Measurements from ENCODE around the gene LGALSL.

LGALSL gene

DNA sequence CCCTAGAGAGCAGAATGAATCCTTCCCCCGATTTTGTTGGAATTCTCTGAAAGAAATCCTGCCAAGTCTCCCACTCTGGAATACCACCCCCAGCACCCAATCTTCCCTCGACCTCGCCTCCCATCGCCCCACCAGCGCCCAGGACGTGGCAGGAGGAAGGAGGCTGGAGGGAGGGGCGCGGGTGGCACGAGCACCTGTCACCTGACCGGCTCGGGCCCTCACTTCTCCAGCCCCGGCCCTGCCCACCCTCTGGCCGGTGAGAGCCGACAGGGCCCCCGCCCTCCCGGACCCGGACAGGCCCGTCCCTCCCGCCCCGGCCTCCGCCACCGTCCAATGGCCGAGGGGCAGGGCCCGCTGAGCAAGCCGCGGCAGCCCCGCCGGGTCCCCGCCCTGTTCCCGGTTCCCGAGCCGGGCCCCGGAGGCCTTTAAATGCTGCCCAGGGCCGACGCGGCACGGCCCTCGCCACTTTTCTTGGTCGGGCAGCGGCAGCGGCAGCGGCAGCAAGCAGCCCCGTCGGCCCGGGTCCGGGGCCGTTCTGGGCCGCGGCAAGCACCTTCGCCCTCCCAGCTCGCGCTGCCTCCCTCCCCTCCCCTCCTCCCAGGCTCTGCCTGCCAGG, at the start of gene LGALSL:
Gene LGALSL (plus strand): TSS at position 393 of the 616 bp plus-strand sequence. CDS start 384 bp downstream, outside the sequence.
- no peak for FAIRE-seq

- FAIRE-seq: no peak
Measured at GRCh38 chr2:64404743-64405142, 49.2 kb upstream of the LGALSL start.

DNA sequence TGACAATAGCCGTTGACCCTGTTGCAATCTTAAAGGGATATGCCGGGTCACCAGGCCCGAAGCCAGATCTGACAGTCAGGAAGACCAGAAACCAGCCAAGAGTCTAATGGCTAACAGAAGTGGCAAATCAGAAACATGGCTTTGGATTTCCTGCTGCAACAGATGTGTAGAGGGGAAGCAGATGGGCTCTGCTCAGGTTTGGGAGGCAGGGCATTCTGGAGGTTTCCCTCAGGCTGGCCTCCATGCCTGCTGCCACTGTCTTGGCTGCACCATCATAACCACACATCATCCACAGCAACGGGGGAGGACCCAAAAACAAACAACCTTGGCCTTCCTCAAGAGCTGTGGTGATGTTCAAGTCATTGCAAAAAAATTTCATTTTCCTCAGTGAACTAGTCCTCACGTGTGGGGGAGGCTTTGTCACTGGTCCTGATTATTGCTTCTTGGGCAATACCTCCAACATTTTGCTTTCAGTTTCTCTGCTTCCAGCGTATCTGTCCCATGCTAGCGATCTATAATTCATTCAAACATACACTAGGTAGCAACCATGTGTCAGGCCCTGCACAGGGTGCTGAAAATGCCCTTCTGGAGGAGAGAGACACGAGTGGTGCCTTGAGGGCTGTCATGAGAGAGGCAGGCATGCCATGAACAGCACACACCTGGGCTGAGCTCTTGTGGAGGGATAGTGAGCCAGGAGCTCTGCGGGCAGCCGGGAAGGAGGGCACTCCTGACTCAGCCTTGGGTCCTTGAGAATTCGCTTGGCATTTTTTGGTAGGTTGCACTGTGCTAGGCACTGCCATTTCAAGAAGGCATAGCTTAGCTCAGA, 48.2 kb upstream of the LGALSL start:
- no peak for FAIRE-seq

GRCh38 chr2:64406407-64406774, 47.6 kb upstream of the LGALSL start:
- no peak for FAIRE-seq

DNA sequence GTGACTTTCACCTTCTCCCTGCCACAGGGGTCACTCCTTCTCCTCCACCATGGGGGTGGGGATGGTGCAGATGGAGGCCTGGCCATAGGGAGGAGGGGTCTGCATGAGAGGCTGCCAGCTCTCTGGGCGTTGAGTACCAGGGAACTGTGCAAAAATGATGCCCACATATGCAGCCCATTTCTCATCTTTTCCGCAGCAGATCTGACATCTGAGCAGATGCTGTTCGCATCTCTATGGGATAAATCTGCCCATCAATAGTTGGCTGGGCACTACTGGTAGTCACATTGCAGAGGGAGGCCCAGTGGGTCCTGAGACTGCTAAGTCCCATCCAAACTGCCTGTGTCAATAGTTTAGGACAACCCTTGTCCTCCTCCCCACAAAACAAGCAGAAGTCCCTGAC, 45.9 kb upstream of the LGALSL start:
- FAIRE-seq: no peak

DNA sequence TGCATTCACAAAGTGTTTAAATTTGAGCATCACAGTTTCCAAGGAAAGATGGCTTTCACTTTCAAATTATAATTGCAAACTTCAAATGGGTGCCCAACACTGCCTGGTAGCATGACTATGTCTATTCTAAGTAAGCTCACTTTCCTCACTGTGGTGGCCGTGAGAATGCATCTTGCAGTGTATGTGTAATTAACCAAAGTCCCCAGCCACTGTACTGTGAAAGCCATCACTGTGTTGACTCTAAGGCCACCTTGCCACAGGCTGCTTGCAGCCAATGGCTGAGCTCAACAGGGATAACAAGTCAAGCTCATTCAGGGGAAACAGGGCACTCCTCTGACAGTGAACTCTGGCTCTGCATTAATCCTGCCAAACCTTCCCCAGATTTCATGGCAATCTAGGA, 43.3 kb upstream of the LGALSL start:
- FAIRE-seq: no peak

DNA sequence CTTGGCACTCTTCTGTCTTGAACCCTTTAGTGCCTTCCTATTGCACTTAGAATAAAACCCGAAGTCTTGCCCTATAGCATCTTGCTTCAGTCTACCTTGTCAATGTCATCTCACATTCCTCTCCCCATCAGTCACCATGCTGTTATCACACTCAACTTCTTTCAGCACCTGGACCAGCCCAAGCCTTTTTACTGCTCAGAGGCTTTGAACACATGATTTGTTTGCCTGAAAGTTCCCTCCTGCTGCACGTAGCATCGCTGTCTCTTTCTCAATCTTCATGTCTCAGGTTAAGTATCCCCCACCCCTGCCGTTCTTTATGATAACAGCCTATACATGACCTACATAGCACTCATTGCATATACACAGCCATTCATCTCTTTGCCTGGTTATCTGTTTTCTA, 41.3 kb upstream of the LGALSL start:
- no peak for FAIRE-seq

GRCh38 chr2:64414736-64415435, 39.1 kb upstream of the LGALSL start:
- FAIRE-seq: no peak

- no peak for FAIRE-seq
Measured at GRCh38 chr2:64417624-64418023, 36.3 kb upstream of the LGALSL start.

DNA sequence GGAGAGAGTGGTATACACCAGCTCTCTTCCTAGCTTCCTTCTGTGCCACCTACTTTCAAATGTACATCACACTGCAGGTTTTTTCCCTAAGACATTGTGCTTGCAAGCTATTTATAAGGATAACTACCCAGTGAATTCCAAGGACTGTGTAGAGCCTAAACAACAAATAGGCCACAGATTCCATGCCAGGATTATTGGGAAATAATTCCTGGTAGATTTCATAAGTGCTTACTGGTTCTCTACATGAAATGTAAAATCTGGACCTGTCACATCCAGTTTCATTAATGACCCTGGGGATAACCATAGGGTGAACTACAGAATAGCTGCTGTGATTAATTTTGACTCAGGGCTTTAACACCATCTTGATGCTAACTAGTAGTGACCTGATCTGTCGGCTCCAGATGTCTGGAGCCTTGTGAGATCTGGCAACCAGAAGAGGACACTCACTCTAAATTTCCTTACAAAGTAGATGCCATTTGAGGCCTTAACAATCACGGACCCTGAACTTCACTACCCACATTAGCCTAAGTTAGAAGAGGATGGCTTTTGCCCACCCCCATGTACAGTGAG, 34.3 kb upstream of the LGALSL start:
- FAIRE-seq: no peak

GRCh38 chr2:64420677-64421076, 33.3 kb upstream of the LGALSL start:
- FAIRE-seq: no peak

DNA sequence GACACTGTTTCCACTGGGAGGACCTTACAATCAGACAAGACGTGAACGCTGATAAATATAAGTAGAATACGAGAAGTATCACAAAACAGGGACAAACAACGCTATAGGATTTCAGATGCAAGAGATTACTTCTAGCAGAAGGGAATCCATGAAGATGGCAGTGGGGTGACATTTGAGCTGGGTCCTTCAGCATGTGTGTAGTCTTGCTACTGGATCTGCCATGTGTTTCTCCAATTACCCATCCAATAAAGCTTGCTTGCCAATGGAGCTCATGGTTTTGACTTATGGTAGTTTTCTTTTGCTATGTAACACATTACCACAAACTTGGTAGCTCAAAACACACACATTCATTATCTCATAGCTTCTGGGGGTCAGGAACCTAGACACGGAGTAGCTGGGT, 32.8 kb upstream of the LGALSL start:
- no peak for FAIRE-seq

GRCh38 chr2:64422466-64422865, 31.5 kb upstream of the LGALSL start:
- no peak for FAIRE-seq

DNA sequence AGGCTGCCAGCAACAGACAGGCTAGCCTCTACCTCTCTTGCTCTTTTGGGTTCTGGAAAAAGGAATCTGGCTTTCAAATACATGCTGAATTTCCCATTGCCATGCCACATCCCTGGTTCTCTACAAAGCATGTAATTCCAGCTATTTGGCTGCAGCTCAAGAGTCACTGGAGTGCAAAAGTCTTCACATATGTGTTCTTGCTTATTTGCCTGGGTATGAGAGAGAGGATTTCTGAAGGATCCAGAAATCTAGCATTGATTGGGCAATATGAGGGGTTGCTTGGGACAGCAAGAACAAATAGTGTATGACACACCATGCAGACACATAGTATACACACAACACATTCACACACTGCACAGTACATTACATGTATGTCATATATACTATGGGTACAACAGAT, 30.7 kb upstream of the LGALSL start:
- FAIRE-seq: no peak

DNA sequence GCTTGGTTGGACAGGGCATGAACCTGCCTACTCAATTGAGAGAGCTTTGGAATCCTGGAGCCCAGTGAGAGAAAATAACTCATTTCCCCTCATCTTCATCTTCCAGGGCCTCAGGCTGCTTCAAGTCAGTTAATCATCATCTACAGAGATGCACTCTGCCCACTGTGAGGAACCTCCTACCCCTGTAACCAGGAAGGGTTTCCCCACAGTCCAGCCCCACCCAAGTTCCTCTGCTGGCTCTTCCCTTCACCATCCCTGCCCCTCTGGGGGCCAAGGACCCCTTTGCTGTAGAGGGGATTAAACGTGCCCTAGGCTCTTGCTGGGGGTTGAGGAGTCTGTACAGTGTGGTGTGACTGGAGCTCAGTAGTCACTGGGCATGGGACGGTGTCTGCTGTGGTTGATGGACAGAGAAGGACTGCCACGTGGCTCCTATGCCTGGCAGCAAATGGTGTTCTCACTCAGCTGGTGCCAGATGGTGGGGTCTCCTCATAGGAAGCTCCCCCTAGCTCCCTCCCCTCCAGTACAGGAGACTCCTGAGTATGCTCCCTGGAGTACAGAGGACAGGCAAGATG, 29.5 kb upstream of the LGALSL start:
- FAIRE-seq: no peak

- FAIRE-seq: no peak
Measured at GRCh38 chr2:64426183-64426952, 27.6 kb upstream of the LGALSL start.

DNA sequence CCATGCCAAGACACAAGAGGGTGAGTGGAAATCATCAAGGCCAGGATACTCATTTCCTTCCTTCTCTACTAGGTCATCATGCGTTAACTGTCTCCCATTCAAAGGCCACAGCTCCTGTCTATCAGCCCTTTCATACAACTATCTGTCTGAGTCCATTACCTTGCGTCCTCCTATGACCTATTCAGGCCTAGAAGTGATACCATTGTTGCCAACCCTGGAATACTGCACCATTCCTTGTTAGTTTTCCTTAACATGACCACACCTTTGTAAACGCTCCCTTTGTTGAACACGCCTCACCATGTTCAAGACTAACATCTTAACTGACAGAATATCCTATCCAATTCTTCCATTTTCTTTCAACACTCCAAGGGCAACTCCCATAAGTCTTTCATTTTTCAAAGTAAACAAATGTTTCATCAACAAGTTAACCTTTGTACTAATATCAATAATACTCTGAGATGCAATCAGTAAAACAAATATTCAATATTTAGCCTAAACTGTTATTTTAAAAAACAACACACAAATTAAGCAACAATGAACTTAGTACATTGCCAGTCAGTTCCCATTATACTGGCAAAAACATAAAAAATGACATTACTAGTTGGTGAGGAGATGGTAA, 19.8 kb upstream of the LGALSL start:
- no peak for FAIRE-seq

DNA sequence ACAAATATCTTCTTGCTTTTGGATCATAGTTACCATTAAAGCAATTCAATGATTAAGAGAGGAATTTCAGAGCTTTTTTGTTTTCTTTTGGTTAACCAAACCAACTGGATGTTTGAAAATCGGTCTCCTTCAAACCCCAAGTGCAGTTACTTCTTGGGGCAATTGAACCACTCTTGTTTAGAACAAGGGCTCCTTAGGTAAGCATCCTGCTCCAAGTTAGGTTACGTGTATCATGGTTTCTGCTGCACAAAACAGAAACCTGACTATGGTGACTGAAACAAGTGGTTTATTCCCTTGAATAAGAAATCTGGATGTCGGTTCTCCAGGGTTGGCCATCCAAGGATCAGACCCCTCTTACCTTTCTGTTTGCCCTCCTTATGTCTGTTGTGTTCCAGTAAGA, 16.1 kb upstream of the LGALSL start:
- no peak for FAIRE-seq

DNA sequence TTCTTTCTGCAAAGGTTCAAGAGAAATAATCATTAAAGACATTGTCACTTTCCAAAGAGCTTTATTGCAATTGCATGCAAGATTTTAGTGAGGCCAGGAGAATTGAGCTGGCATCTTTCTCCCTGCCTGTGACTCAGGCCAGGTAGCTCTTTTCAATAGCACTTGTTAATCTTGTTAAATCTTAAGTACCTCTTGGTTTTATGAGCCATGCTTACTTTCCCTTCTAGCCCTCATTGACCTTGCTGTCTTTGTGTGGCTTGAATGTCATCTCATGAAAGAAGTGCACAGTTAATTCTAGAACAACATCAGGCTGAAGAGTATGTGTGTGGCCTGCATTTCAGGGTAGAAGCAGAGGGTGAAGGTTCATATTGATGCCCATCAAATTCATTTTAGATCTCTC, 14.8 kb upstream of the LGALSL start:
- no peak for FAIRE-seq

- no peak for FAIRE-seq
Measured at GRCh38 chr2:64440843-64441242, 13.1 kb upstream of the LGALSL start.

DNA sequence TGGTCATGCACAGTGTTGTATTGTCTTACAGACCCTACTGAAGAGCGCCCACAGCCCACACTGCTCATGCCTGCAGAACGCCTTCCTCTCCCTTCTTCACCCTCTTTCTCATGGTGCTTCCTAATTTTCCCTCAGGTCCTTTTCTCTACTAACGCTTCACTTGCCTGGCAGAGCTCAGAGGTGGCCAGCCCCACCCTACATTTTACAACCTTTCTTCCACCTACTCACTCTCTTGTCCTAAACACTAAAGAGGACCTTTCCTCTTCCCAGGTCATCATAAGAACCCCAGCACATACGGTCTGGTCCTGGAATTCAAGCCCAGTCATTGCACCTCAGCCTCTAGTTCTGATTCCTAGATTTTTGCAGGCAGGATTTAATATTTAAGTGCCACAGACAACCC, 11.7 kb upstream of the LGALSL start:
- FAIRE-seq: no peak

DNA sequence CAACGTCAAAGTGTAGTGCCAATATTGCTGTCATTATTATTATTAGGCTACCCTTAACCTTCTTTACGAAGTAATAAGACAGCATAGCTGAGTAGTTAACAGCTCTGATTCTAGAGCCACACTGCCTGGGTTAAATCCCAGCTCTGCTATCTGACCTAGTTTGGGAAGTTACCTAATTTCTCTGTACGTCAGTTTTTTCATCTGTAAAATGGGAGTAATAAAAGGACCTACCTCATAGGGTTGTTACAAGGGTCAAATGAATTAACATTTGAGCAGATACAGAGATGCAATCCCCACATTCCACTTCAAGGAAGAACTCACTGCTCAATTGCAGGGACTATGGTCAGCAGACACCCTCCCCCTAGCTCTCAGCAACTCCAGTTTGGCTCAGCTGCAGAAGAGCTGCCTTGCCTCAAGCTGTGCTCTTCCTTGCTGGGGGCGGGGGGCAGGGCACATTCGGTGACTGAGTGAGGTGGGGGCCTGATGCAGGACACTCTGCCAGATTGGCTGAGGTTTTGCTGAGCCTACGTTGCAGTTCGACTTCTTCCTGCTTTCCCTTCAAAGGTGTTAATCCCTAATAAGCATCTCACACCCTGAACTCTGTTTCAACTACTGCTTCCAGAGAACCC, 11.0 kb upstream of the LGALSL start:
- no peak for FAIRE-seq

Measured in G401.6 (cell line).